Measurements from ENCODE around the gene SEPTIN6.

The SEPTIN6 gene

GRCh38 chrX:119646515-119646914 lies 46.5 kb downstream of the SEPTIN6 start:
- no peak overlapping the region for H3K4me3 ChIP-seq (replicated peaks; ENCODE audit: insufficient read depth, low read length)
- TF ChIP-seq CTCF (IDR thresholded peaks at IDR 0.05; ENCODE audit: insufficient read depth, low read length) = no peak
- no peak for TF ChIP-seq GABPA (IDR thresholded peaks at IDR 0.05; ENCODE audit: low read depth)
- no peak for TF ChIP-seq REST (IDR thresholded peaks at IDR 0.05; ENCODE audit: insufficient replicate concordance, low read depth)
- TF ChIP-seq POLR2AphosphoS5 (IDR thresholded peaks at IDR 0.05; ENCODE audit: low read depth) = no peak
- no peak for TF ChIP-seq SPI1 (IDR thresholded peaks at IDR 0.05; ENCODE audit: borderline replicate concordance, low read depth)
- no peaks in the 10 kb centered on the region for H3K27me3 ChIP-seq (ENCODE audit: insufficient read depth, poor library complexity, severe bottlenecking)
- no peak overlapping the region for H3K27ac ChIP-seq (replicated peaks)
- DNase-seq (ENCODE audit: low read depth in 1 of 2, low spot score in 1 of 2) = no peak

GRCh38 chrX:119643696-119644095 lies 49.3 kb downstream of the SEPTIN6 start:
- no peak overlapping the region for H3K4me3 ChIP-seq (replicated peaks; ENCODE audit: insufficient read depth, low read length)
- no peak for DNase-seq (ENCODE audit: low read depth in 1 of 2, low spot score in 1 of 2)
- no peaks in the 10 kb centered on the region for H3K27me3 ChIP-seq (ENCODE audit: insufficient read depth, poor library complexity, severe bottlenecking)
- TF ChIP-seq POLR2AphosphoS5 (IDR thresholded peaks at IDR 0.05; ENCODE audit: low read depth) (no peak), REST (IDR thresholded peaks at IDR 0.05; ENCODE audit: insufficient replicate concordance, low read depth) (no peak), CTCF (IDR thresholded peaks at IDR 0.05; ENCODE audit: insufficient read depth, low read length) (no peak), GABPA (IDR thresholded peaks at IDR 0.05; ENCODE audit: low read depth) (no peak), SPI1 (IDR thresholded peaks at IDR 0.05; ENCODE audit: borderline replicate concordance, low read depth) (no peak)
- H3K27ac ChIP-seq (replicated peaks) = no peak overlapping the region

Small RNA genes within 50 kb of the gene (microRNA-seq; reads per million reads assigned to microRNA genes)
- 63.3 reads per million, percentile 64 among the genes with 10 or more reads in this experiment for gene MIR766

All from HL-60 (cell line).